K562 (cell line): ENCODE measurements around the gene BAK1. TPM values are rescaled to one million over a fixed set of nuclear protein-coding genes. Genes with fewer than 3 reads are reported as not detected.

Source experiments
- ELK1 ChIP-seq: sonication (generic); formaldehyde crosslinking; IDR thresholded peaks from 2 replicates; pipeline ENCODE4 v1.8.1; 2022; ENCODE audit warnings: missing genetic modification reagents
- FOS ChIP-seq: IDR thresholded peaks from 3 replicates; pipeline ENCODE4 v1.6.1; 2011; ENCODE audit not compliant: insufficient read length; ENCODE audit errors: extremely low read depth
- NFATC3 ChIP-seq: fragments of 450-650 bp; IDR thresholded peaks from 2 replicates; pipeline ENCODE4 v1.6.1; 2017; ENCODE audit warnings: mild to moderate bottlenecking
- NFXL1 ChIP-seq: fragments of 450-650 bp; formaldehyde crosslinking; IDR thresholded peaks from 2 replicates; pipeline ENCODE4 v1.4.0; 2021; ENCODE audit warnings: mild to moderate bottlenecking
- NR2C1 ChIP-seq, 2 experiments: fragments of 450-650 bp; IDR thresholded peaks; 2 replicates each; pipeline ENCODE4 v1.6.1; 2017; ENCODE audit warnings: mild to moderate bottlenecking in 2 of 2, antibody characterized with exemption in 1 of 2, inconsistent platforms in 1 of 2, missing compliant biosample characterization in 1 of 2, missing genetic modification characterization in 1 of 2
- NR2C2 ChIP-seq, 2 experiments: fragments of 200-800 bp in 1 of 2; sonication (Bioruptor generic) in 1 of 2; sonication (generic) in 1 of 2; formaldehyde crosslinking in 1 of 2; IDR thresholded peaks; 2 replicates each; pipeline versions ENCODE4 v1.6.1 to v1.8.0; 2016 to 2022; ENCODE audit warnings: mild to moderate bottlenecking in 1 of 2, missing compliant biosample characterization in 1 of 2, missing genetic modification characterization in 1 of 2, missing genetic modification reagents in 1 of 2
- PRMT5 ChIP-seq: sonication (generic); formaldehyde crosslinking; IDR thresholded peaks from 2 replicates; pipeline ENCODE4 v1.5.0; 2020; ENCODE audit warnings: missing genetic modification reagents
- PTBP1 ChIP-seq: fragments of 200-400 bp; formaldehyde crosslinking; IDR thresholded peaks from 2 replicates; pipeline ENCODE4 v1.6.1; 2017; ENCODE audit warnings: low read depth, low read length
- SNAPC5 ChIP-seq: fragments of 250-450 bp; sonication (Bioruptor Pico); IDR thresholded peaks from 2 replicates; pipeline ENCODE4 v1.8.0; 2021; ENCODE audit warnings: moderate library complexity, mild to moderate bottlenecking, inconsistent platforms
- TARDBP ChIP-seq: fragments of 450-650 bp; IDR thresholded peaks from 2 replicates; pipeline ENCODE4 v1.6.1; 2016
- TFE3 ChIP-seq: fragments of 450-650 bp; formaldehyde crosslinking; IDR thresholded peaks from 2 replicates; pipeline ENCODE4 v1.4.0; 2020; ENCODE audit warnings: mild to moderate bottlenecking, mixed read lengths
- ZNF212 ChIP-seq: fragments of 450-650 bp; formaldehyde crosslinking; IDR thresholded peaks from 2 replicates; pipeline ENCODE4 v1.4.0; 2020; ENCODE audit warnings: mild to moderate bottlenecking
- ZNF347 ChIP-seq: fragments of 450-650 bp; formaldehyde crosslinking; IDR thresholded peaks from 2 replicates; pipeline ENCODE4 v1.4.0; 2020; ENCODE audit warnings: low read depth, mild to moderate bottlenecking, moderate library complexity
- polyA plus RNA-seq, 8 experiments: library from polyadenylated mRNA; depleted of rRNA in 4 of 8; stranded (reverse) in 5 of 8; unstranded in 3 of 8; fragments of >200 nt; fragmentation: Nextera tagmentation in 2 of 8; fragmentation: Illumina TruSeq in 1 of 8; extraction: Ambion mirVana in 2 of 8; extraction: Trizol in 1 of 8; gene quantifications; 2 replicates each; pipeline versions ENCODE4 v1.2.1 to v1.2.3, GENCODE V29; 2011 to 2014; ENCODE audit warnings: inconsistent platforms in 1 of 8, missing spikeins in 1 of 8
- total RNA-seq, 7 experiments: library from RNA; depleted of rRNA in 6 of 7; stranded (reverse); fragments of >200 nt in 6 of 7; fragmentation: Illumina TruSeq in 2 of 7; extraction: Trizol in 2 of 7; gene quantifications; 2 replicates each; pipeline versions ENCODE4 v1.2.1 to v1.2.3, GENCODE V29; 2011 to 2021; ENCODE audit warnings: low replicate concordance in 1 of 7
- TF ChIP-seq, protein P1 (sequence below): fragments of 450-650 bp; IDR thresholded peaks from 2 replicates; pipeline ENCODE4 v1.7.1; 2018; ENCODE audit warnings: mild to moderate bottlenecking, low read depth; ENCODE audit not compliant: partially characterized antibody
- TF ChIP-seq, protein P2 (sequence below): fragments of 200-400 bp; formaldehyde crosslinking; IDR thresholded peaks from 2 replicates; pipeline ENCODE4 v1.6.1; 2017; ENCODE audit warnings: mild to moderate bottlenecking, low read depth, low read length, moderate library complexity
- TF ChIP-seq, protein P3 (sequence below): sonication (generic); IDR thresholded peaks from 2 replicates; pipeline ENCODE4 v1.6.1; 2016

The BAK1 gene
- total and polyA plus RNA-seq, 9 of the 15 experiments (the other 6 are each of a cell fraction or from before 2014, with no cell fraction given), result 5.4 to 30.7 (median 18.9) TPM

DNA sequence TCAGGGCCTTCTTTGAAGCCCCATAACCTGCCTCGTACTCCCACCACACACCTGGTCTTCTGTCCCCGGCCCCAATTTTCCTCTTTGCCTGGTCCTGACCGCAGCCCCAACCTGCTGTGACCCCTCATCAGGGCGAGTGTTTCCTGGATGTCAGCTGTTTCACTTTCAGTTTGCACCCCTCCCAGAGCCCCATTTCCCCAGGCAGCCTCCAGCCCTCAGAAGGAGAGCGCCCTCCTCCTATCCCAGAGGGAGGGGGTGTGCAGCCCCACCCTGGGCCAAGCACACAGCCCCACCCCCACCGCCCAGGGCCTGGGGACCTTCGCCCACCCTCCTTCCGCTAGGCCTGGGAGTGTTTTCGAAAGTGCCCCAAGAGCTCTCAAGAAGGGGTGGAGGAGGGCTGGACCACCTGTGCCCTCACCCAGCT is 1.5 kb downstream of the BAK1 start (continued):
- TF ChIP-seq, protein P1, sequence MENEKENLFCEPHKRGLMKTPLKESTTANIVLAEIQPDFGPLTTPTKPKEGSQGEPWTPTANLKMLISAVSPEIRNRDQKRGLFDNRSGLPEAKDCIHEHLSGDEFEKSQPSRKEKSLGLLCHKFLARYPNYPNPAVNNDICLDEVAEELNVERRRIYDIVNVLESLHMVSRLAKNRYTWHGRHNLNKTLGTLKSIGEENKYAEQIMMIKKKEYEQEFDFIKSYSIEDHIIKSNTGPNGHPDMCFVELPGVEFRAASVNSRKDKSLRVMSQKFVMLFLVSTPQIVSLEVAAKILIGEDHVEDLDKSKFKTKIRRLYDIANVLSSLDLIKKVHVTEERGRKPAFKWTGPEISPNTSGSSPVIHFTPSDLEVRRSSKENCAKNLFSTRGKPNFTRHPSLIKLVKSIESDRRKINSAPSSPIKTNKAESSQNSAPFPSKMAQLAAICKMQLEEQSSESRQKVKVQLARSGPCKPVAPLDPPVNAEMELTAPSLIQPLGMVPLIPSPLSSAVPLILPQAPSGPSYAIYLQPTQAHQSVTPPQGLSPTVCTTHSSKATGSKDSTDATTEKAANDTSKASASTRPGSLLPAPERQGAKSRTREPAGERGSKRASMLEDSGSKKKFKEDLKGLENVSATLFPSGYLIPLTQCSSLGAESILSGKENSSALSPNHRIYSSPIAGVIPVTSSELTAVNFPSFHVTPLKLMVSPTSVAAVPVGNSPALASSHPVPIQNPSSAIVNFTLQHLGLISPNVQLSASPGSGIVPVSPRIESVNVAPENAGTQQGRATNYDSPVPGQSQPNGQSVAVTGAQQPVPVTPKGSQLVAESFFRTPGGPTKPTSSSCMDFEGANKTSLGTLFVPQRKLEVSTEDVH, result no peak
- no peak for TF ChIP-seq NFXL1 (CRISPR knock-in tag)
- no peak for TF ChIP-seq NR2C1 (IDR thresholded peaks at IDR 0.05)
- TF ChIP-seq NR2C1 (tag; IDR thresholded peaks at IDR 0.05), result no peak
- no peak for TF ChIP-seq FOS
- TF ChIP-seq TFE3 (CRISPR knock-in tag), result no peak
- TF ChIP-seq NR2C2 (CRISPR knock-in tag; IDR thresholded peaks at IDR 0.05), result no peak
- 0 out of 2 replicates have a peak, but pooled peaks have one; percentile 32 for TF ChIP-seq NR2C2 (tag; IDR thresholded peaks at IDR 0.05)
- TF ChIP-seq, protein P2, sequence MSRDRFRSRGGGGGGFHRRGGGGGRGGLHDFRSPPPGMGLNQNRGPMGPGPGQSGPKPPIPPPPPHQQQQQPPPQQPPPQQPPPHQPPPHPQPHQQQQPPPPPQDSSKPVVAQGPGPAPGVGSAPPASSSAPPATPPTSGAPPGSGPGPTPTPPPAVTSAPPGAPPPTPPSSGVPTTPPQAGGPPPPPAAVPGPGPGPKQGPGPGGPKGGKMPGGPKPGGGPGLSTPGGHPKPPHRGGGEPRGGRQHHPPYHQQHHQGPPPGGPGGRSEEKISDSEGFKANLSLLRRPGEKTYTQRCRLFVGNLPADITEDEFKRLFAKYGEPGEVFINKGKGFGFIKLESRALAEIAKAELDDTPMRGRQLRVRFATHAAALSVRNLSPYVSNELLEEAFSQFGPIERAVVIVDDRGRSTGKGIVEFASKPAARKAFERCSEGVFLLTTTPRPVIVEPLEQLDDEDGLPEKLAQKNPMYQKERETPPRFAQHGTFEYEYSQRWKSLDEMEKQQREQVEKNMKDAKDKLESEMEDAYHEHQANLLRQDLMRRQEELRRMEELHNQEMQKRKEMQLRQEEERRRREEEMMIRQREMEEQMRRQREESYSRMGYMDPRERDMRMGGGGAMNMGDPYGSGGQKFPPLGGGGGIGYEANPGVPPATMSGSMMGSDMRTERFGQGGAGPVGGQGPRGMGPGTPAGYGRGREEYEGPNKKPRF, result no peak
- TF ChIP-seq ELK1 (CRISPR knock-in tag), result no peak
- TF ChIP-seq ZNF212 (CRISPR knock-in tag), result no peak
- TF ChIP-seq PRMT5 (CRISPR knock-in tag), result no peak
- no peak for TF ChIP-seq NFATC3
- TF ChIP-seq ZNF347, result no peak
- TF ChIP-seq TARDBP, result no peak
- TF ChIP-seq PTBP1, result 0 out of 2 replicates have a peak, but pooled peaks have one; percentile 6
- no peak for TF ChIP-seq SNAPC5 (CRISPR knock-in tag)
- TF ChIP-seq, protein P3, sequence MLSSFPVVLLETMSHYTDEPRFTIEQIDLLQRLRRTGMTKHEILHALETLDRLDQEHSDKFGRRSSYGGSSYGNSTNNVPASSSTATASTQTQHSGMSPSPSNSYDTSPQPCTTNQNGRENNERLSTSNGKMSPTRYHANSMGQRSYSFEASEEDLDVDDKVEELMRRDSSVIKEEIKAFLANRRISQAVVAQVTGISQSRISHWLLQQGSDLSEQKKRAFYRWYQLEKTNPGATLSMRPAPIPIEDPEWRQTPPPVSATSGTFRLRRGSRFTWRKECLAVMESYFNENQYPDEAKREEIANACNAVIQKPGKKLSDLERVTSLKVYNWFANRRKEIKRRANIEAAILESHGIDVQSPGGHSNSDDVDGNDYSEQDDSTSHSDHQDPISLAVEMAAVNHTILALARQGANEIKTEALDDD, result no peak
- TF ChIP-seq, all 486 proteins: peak for 9
